ENCODE measurements around the gene MPPED1.

The MPPED1 gene

GRCh38 chr22:43532301-43533155 lies 120.7 kb downstream of the MPPED1 start:
- TF ChIP-seq FOXM1 (IDR thresholded peaks at IDR 0.05; ENCODE audit: borderline replicate concordance, low read depth) (no peak), CEBPB (IDR thresholded peaks at IDR 0.05) (no peak), MAX (IDR thresholded peaks at IDR 0.05) (no peak), EGR1 (IDR thresholded peaks at IDR 0.05) (no peak), REST (IDR thresholded peaks at IDR 0.05; ENCODE audit: low read depth) (no peak)

GRCh38 chr22:43533156-43533530 lies 121.3 kb downstream of the MPPED1 start:
- TF ChIP-seq TAF1 (IDR thresholded peaks at IDR 0.05; ENCODE audit: low read depth) (no peak), TEAD4 (IDR thresholded peaks at IDR 0.05) (no peak), TCF12 (IDR thresholded peaks at IDR 0.05; ENCODE audit: low read depth) (no peak), YY1 (IDR thresholded peaks at IDR 0.05; ENCODE audit: low read depth) (no peak), EGR1 (IDR thresholded peaks at IDR 0.05) (no peak), ZBTB7A (IDR thresholded peaks at IDR 0.05; ENCODE audit: low read depth) (no peak), FOXM1 (IDR thresholded peaks at IDR 0.05; ENCODE audit: borderline replicate concordance, low read depth) (no peak), NFIC (IDR thresholded peaks at IDR 0.05) (no peak), RAD21 (IDR thresholded peaks at IDR 0.05; ENCODE audit: low read depth) (no peak), USF1 (IDR thresholded peaks at IDR 0.05) (no peak), REST (IDR thresholded peaks at IDR 0.05; ENCODE audit: low read depth) (no peak), EP300 (IDR thresholded peaks at IDR 0.05; ENCODE audit: borderline replicate concordance) (no peak), MAX (IDR thresholded peaks at IDR 0.05) (no peak), CEBPB (IDR thresholded peaks at IDR 0.05) (no peak)

DNA sequence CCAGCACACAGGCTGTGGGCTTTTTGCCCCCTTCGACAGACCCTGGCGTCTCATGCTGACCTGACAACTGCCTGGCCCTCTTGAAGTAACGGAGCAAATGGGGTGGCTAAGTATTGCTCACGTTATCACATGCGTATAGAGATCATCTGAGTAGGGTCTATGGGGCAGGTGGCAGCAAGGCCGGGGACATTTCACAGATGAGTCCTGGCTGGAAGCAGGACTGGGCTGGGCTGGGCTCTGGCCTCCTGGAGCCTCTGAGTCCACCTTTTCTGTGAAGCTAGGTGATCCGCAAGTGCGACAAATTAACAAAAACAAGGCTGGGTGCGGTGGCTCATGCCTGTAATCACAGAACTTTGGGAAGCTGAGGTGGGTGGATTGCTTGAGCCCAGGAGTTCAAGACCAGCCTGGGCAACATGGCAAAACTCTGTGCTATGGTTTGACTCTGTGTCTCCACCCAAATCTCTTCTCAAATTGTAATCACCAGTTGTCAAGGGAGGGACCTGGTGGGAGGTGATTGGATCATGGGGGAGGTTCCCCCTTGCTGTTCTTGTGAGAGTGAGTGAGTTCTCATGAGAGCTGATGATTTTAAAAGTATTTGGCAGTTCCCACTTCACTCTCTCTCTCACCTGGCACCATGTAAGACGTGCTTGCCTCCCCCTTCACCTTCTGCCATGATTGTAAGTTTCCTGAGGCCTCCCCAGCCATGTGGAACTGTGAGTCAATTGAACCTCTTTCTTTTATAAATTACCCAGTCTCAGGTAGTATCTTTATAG lies 122.0 kb downstream of the MPPED1 start:
- TF ChIP-seq MAX (IDR thresholded peaks at IDR 0.05) (no peak), FOXM1 (IDR thresholded peaks at IDR 0.05; ENCODE audit: borderline replicate concordance, low read depth) (no peak), TCF12 (IDR thresholded peaks at IDR 0.05; ENCODE audit: low read depth) (no peak), RAD21 (IDR thresholded peaks at IDR 0.05; ENCODE audit: low read depth) (no peak)

DNA sequence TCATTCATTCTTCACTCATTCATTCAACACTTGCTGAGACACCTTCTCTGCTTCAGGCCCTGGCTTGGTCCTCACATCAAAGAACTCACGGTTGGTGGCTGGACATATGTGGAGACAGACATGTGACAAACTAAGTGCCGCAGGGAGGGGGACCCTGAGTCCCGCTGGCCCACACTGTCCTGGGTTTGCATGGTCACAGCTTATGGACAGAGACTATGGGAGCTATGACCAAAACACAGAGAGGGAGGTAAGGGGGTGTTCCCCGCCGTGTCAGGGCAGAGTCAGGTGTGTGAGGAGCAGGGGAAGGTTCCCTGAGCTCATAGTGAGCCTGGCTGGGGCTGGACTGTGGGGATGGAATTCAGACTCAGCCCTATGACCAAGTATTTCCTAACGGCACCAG lies 123.1 kb downstream of the MPPED1 start:
- TF ChIP-seq EGR1 (IDR thresholded peaks at IDR 0.05) (no peak), USF1 (IDR thresholded peaks at IDR 0.05) (no peak), FOXM1 (IDR thresholded peaks at IDR 0.05; ENCODE audit: borderline replicate concordance, low read depth) (no peak)

DNA sequence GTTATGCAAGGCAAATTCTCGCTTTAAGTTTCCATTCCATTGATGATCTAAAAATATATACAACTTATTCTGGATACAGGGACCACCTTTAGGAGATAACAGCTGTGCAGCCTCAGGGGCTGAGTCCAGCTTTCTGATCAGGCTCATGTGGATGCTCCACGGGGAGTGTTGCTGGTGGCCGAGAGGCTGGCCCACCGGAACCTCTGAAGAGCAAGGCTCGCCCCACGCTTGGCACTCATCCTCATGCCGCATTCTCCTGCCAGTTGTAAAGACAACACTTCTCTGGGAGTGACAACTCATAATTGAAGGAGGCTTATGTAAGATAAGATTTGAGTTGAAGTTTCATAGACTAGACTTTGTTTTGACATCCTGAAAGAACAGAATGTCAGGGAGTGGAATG lies 123.5 kb downstream of the MPPED1 start:
- TF ChIP-seq FOXM1 (IDR thresholded peaks at IDR 0.05; ENCODE audit: borderline replicate concordance, low read depth) (no peak), EP300 (IDR thresholded peaks at IDR 0.05; ENCODE audit: borderline replicate concordance) (no peak), USF1 (IDR thresholded peaks at IDR 0.05) (no peak), NFIC (IDR thresholded peaks at IDR 0.05) (no peak), REST (IDR thresholded peaks at IDR 0.05; ENCODE audit: low read depth) (no peak), MAX (IDR thresholded peaks at IDR 0.05) (no peak), RAD21 (IDR thresholded peaks at IDR 0.05; ENCODE audit: low read depth) (no peak), ZBTB7A (IDR thresholded peaks at IDR 0.05; ENCODE audit: low read depth) (no peak), YY1 (IDR thresholded peaks at IDR 0.05; ENCODE audit: low read depth) (no peak), CEBPB (IDR thresholded peaks at IDR 0.05) (no peak), CREB1 (IDR thresholded peaks at IDR 0.05; ENCODE audit: low read depth) (no peak), TEAD4 (IDR thresholded peaks at IDR 0.05) (no peak), TCF12 (IDR thresholded peaks at IDR 0.05; ENCODE audit: low read depth) (no peak), TAF1 (IDR thresholded peaks at IDR 0.05; ENCODE audit: low read depth) (no peak), EGR1 (IDR thresholded peaks at IDR 0.05) (no peak)
